K562 (cell line): ENCODE measurements around the gene TESMIN. TPM values are rescaled to one million over a fixed set of nuclear protein-coding genes. Genes with fewer than 3 reads are reported as not detected.

ENCODE experiments used
- ATAC-seq: fragments of 200-7000 bp; cut with Tn5 transposase; 3 replicates; pipeline ENCODE4 v1.9.1; 2020; ENCODE audit warnings: moderate library complexity
- BruUV-seq: library from RNA; stranded (reverse); fragments of 400-500 nt; replicated peaks from 2 replicates; lab custom pipeline; 2021; lab: Mats Ljungman, UMichigan
- CTCF ChIA-PET: fragments of 300-600 bp; formaldehyde crosslinking; extraction: SDS; loops from one replicate; lab custom pipeline; 2021; ENCODE audit warnings: low intra/inter-chr PET ratio; lab: Yijun Ruan, JAX
- POLR2A ChIA-PET: fragments of 300-600, 350-650 bp; sonication (Branson Sonifier 250); formaldehyde crosslinking; extraction: SDS; loops from one replicate; lab custom pipeline; 2021; ENCODE audit warnings: antibody characterized with exemption, inconsistent platforms; lab: Yijun Ruan, JAX
- DNase-seq, 4 experiments: peaks; one replicate each; pipeline versions ENCODE4 v3.0.0 to v3.0.0-alpha.2; 2011 to 2018; ENCODE audit warnings: low spot score in 3 of 4, mixed read lengths in 3 of 4; ENCODE audit errors: extremely low read depth in 1 of 4
- FAIRE-seq: peaks from 2 replicates; lab custom pipeline; 2011; peaks lifted over from hg19 to GRCh38; lab: Jason Lieb, UNC
- H2AFZ ChIP-seq: 2 replicates; pipeline ENCODE4 v1.6.0; 2011; ENCODE audit warnings: low read depth, low read length, control low read depth, inconsistent platforms
- H3K27ac ChIP-seq: fragments of 200-600 bp; 3 replicates; pipeline ENCODE4 v1.8.0; 2011; ENCODE audit warnings: low read depth, mild to moderate bottlenecking, control low read depth, inconsistent platforms, low read length, moderate library complexity, mixed read lengths; ENCODE audit errors: extremely low read depth
- H3K27me3 ChIP-seq, 2 experiments: fragments of 300-600 bp in 1 of 2; 2 replicates in 1 of 2; 3 replicates in 1 of 2; pipeline versions ENCODE4 v1.6.0 to v1.8.0; 2011; ENCODE audit warnings: inconsistent platforms in 2 of 2, low read length in 2 of 2, mild to moderate bottlenecking in 1 of 2, mixed read lengths in 1 of 2, moderate library complexity in 1 of 2; ENCODE audit not compliant: control insufficient read depth in 2 of 2, insufficient read depth in 2 of 2
- H3K36me3 ChIP-seq: fragments of 300-600 bp; 3 replicates; pipeline ENCODE4 v1.8.0; 2011; ENCODE audit warnings: mild to moderate bottlenecking, low read length, inconsistent platforms; ENCODE audit not compliant: control insufficient read depth, insufficient read depth
- H3K4me1 ChIP-seq, 2 experiments: fragments of 200-600 bp in 1 of 2; replicated peaks in 1 of 2; 2 replicates in 1 of 2; 3 replicates in 1 of 2; pipeline versions ENCODE4 v1.5.1 to v1.8.0; 2011; ENCODE audit warnings: inconsistent platforms in 2 of 2, low read length in 2 of 2, mild to moderate bottlenecking in 1 of 2, mixed read lengths in 1 of 2, moderate library complexity in 1 of 2; ENCODE audit not compliant: control insufficient read depth in 2 of 2, insufficient read depth in 2 of 2
- H3K4me2 ChIP-seq: 2 replicates; pipeline ENCODE4 v1.6.1; 2011; ENCODE audit warnings: low read length, control low read depth, inconsistent platforms, mixed read lengths; ENCODE audit not compliant: insufficient read depth
- H3K4me3 ChIP-seq: fragments of 200-600 bp; sonication (generic), shearing (Covaris generic); 2 replicates; pipeline ENCODE4 v1.5.1; 2016; ENCODE audit warnings: control low read depth, inconsistent platforms
- H3K79me2 ChIP-seq: fragments of 200-600 bp; 3 replicates; pipeline ENCODE4 v1.8.0; 2011; ENCODE audit warnings: low read length, inconsistent platforms; ENCODE audit not compliant: control insufficient read depth, insufficient read depth
- H3K9ac ChIP-seq, 2 experiments: 2 replicates each; pipeline versions ENCODE4 v1.6.0 to v1.6.1; 2011; ENCODE audit warnings: low read depth in 2 of 2, low read length in 2 of 2, control low read depth in 1 of 2, inconsistent platforms in 1 of 2, mild to moderate bottlenecking in 1 of 2, mixed read lengths in 1 of 2; ENCODE audit not compliant: insufficient read depth in 1 of 2
- H3K9me1 ChIP-seq: one replicate; pipeline ENCODE4 v1.6.0; 2011; ENCODE audit warnings: inconsistent platforms, mild to moderate bottlenecking, low read length, moderate library complexity; ENCODE audit not compliant: control insufficient read depth, insufficient read depth
- H3K9me3 ChIP-seq: replicated peaks from 2 replicates; pipeline ENCODE4 v1.5.1; 2011; ENCODE audit warnings: low read depth, low read length, inconsistent platforms; ENCODE audit not compliant: control insufficient read depth, insufficient read depth
- H4K20me1 ChIP-seq: replicated peaks from 2 replicates; pipeline ENCODE4 v1.6.1; 2011; ENCODE audit warnings: low read length, inconsistent platforms, mixed read lengths; ENCODE audit not compliant: control insufficient read depth, insufficient read depth
- BRCA1 ChIP-seq, 2 experiments: fragments of 450-650 bp in 1 of 2; sonication (generic) in 1 of 2; formaldehyde crosslinking in 1 of 2; IDR thresholded peaks; 2 replicates each; pipeline versions ENCODE4 v1.5.0 to v1.6.1; 2017 to 2020; ENCODE audit warnings: mild to moderate bottlenecking in 1 of 2, missing genetic modification reagents in 1 of 2
- CEBPB ChIP-seq: fragments of 450-650 bp; IDR thresholded peaks from 2 replicates; pipeline ENCODE4 v1.6.1; 2016; ENCODE audit warnings: missing genetic modification characterization, missing compliant biosample characterization
- CEBPG ChIP-seq, 3 experiments: fragments of 200-800 bp in 1 of 3; sonication (Bioruptor generic) in 1 of 3; sonication (generic) in 1 of 3; formaldehyde crosslinking in 1 of 3; IDR thresholded peaks in 2 of 3; conservative IDR thresholded peaks in 1 of 3; 2 replicates each; pipeline versions ENCODE4 v1.6.1 to v1.8.0; 2016 to 2022; ENCODE audit warnings: missing compliant biosample characterization in 2 of 3, missing genetic modification characterization in 2 of 3, mild to moderate bottlenecking in 1 of 3, missing genetic modification reagents in 1 of 3
- FOXJ2 ChIP-seq: fragments of 200-800 bp; sonication (Bioruptor generic); IDR thresholded peaks from 2 replicates; pipeline ENCODE4 v1.6.1; 2016; ENCODE audit warnings: missing genetic modification characterization, missing compliant biosample characterization
- NR3C1 ChIP-seq: sonication (generic); formaldehyde crosslinking; IDR thresholded peaks from 2 replicates; pipeline ENCODE4 v1.8.1; 2022; ENCODE audit warnings: missing genetic modification reagents
- STAT6 ChIP-seq: sonication (generic); formaldehyde crosslinking; IDR thresholded peaks from 2 replicates; pipeline ENCODE4 v1.8.1; 2023; ENCODE audit warnings: mild to moderate bottlenecking, missing genetic modification reagents
- TCF7 ChIP-seq: sonication (generic); IDR thresholded peaks from 2 replicates; pipeline ENCODE4 v1.6.1; 2016; ENCODE audit warnings: antibody characterized with exemption, borderline replicate concordance
- TFE3 ChIP-seq: fragments of 450-650 bp; formaldehyde crosslinking; IDR thresholded peaks from 2 replicates; pipeline ENCODE4 v1.4.0; 2020; ENCODE audit warnings: mild to moderate bottlenecking, mixed read lengths
- ZNF311 ChIP-seq: fragments of 250-450 bp; sonication (Bioruptor Pico); IDR thresholded peaks from 2 replicates; pipeline ENCODE4 v1.4.0; 2020; ENCODE audit warnings: mild to moderate bottlenecking, moderate library complexity
- ZSCAN29 ChIP-seq: fragments of 450-650 bp; IDR thresholded peaks from 2 replicates; pipeline ENCODE4 v1.6.1; 2017
- WGBS: fragments of 100-300 bp; shearing (Covaris generic); methylation state at CpG from one replicate; pipeline ENCODE4 v1.1.6; 2016; ENCODE audit warnings: low coverage, mixed read lengths; ENCODE audit not compliant: insufficient coverage; ENCODE audit errors: missing lambda C conversion rate; 5-methylcytosine and 5-hydroxymethylcytosine counted together
- in situ Hi-C: fragments of 300-500 bp; cut with MboI; formaldehyde crosslinking; loops from 4 replicates; pipeline ENCODE4 v1.15.0; 2018; ENCODE audit warnings: inconsistent platforms, mixed read lengths
- intact Hi-C: fragments of 100-400 bp; cut with micrococcal nuclease; formaldehyde crosslinking; loops from 2 replicates; pipeline ENCODE4 v1.14.2; 2022
- polyA plus RNA-seq, 8 experiments: library from polyadenylated mRNA; depleted of rRNA in 4 of 8; stranded (reverse) in 5 of 8; unstranded in 3 of 8; fragments of >200 nt; fragmentation: Nextera tagmentation in 2 of 8; fragmentation: Illumina TruSeq in 1 of 8; extraction: Ambion mirVana in 2 of 8; extraction: Trizol in 1 of 8; gene quantifications; 2 replicates each; pipeline versions ENCODE4 v1.2.1 to v1.2.3, GENCODE V29; 2011 to 2014; ENCODE audit warnings: inconsistent platforms in 1 of 8, missing spikeins in 1 of 8
- total RNA-seq, 7 experiments: library from RNA; depleted of rRNA in 6 of 7; stranded (reverse); fragments of >200 nt in 6 of 7; fragmentation: Illumina TruSeq in 2 of 7; extraction: Trizol in 2 of 7; gene quantifications; 2 replicates each; pipeline versions ENCODE4 v1.2.1 to v1.2.3, GENCODE V29; 2011 to 2021; ENCODE audit warnings: low replicate concordance in 1 of 7
- TF ChIP-seq, protein P1 (sequence below): fragments of 150-350 bp; IDR thresholded peaks from 2 replicates; pipeline ENCODE4 v1.6.1; 2014; ENCODE audit warnings: low read depth, mild to moderate bottlenecking, low read length, borderline replicate concordance
- TF ChIP-seq, protein P2 (sequence below): fragments of 450-650 bp; IDR thresholded peaks from 2 replicates; pipeline ENCODE4 v1.6.1; 2016; ENCODE audit warnings: missing biosample characterization, missing genetic modification characterization

Gene TESMIN
- total and polyA plus RNA-seq, 9 of the 15 experiments (the other 6 are each of a cell fraction or from before 2014, with no cell fraction given), result 8.9 to 50.5 (median 15.0) TPM

DNA sequence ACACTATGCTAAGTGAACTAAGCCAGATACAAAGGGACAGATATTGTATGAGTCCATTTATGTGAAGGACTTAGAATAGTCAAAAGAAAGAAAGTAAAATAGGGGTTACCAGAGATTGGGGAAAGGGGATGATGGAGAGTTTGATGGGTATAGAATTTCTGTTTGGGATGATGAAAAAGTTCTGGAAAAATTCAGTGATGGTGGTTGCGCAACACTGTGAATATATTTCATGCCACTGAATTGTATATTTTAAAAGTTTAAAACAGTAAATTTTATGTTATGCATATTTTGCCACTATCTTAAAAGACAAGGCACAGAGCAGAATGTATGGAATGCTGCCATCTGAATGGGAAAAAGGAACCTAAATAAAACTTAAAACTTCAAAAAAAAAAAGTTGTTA, 29.2 kb downstream of the TESMIN start:
- intact Hi-C loops, result no loop called here
- in situ Hi-C loops, result no loop called here
- H3K9me1 ChIP-seq, result no peaks in the 10 kb centered on the region
- H3K27ac ChIP-seq, result no peak overlapping the region
- WGBS, result 93% methylated on average over 1 of the region's 1 CpG
- no peak overlapping the region for H2AFZ ChIP-seq
- no peak for DNase-seq
- no peak overlapping the region for H3K4me2 ChIP-seq
- no peak for ATAC-seq
- no peak overlapping the region for H3K4me3 ChIP-seq
- peaks cover 2 to 13% of the 10 kb centered on the region in 2 experiments; a peak in 2 of 5 replicates for H3K27me3 ChIP-seq
- no peaks in the 10 kb centered on the region for H3K36me3 ChIP-seq
- ChIA-PET CTCF (no interaction called here), POLR2A (no interaction called here)
- no TSS peak for BruUV-seq
- H3K4me1 ChIP-seq, result no peaks in the 10 kb centered on the region
- FAIRE-seq, result no peak
- H4K20me1 ChIP-seq, result no peaks in the 10 kb centered on the region
- H3K9me3 ChIP-seq, result no peaks in the 10 kb centered on the region
- no peaks in the 10 kb centered on the region for H3K79me2 ChIP-seq
- H3K9ac ChIP-seq, result no peak overlapping the region
- no peak for TF ChIP-seq ZNF311 (CRISPR knock-in tag)
- peak; percentile 94 for TF ChIP-seq CEBPB (tag)
- no peak for TF ChIP-seq ZSCAN29
- TF ChIP-seq STAT6 (CRISPR knock-in tag), result no peak
- TF ChIP-seq NR3C1 (CRISPR knock-in tag), result no peak
- peak; percentile 24; the same call in 1 of the 2 replicates for TF ChIP-seq CEBPG (CRISPR knock-in tag; IDR thresholded peaks at IDR 0.05)
- TF ChIP-seq CEBPG (tag; conservative IDR thresholded peaks at IDR 0.05 in 1 of 2, IDR thresholded peaks at IDR 0.05 in 1 of 2), result peak; percentile 63 to 98
- TF ChIP-seq TFE3, result no peak
- TF ChIP-seq BRCA1 (IDR thresholded peaks at IDR 0.05), result no peak
- no peak for TF ChIP-seq BRCA1 (CRISPR knock-in tag; IDR thresholded peaks at IDR 0.05)
- TF ChIP-seq, protein P1, sequence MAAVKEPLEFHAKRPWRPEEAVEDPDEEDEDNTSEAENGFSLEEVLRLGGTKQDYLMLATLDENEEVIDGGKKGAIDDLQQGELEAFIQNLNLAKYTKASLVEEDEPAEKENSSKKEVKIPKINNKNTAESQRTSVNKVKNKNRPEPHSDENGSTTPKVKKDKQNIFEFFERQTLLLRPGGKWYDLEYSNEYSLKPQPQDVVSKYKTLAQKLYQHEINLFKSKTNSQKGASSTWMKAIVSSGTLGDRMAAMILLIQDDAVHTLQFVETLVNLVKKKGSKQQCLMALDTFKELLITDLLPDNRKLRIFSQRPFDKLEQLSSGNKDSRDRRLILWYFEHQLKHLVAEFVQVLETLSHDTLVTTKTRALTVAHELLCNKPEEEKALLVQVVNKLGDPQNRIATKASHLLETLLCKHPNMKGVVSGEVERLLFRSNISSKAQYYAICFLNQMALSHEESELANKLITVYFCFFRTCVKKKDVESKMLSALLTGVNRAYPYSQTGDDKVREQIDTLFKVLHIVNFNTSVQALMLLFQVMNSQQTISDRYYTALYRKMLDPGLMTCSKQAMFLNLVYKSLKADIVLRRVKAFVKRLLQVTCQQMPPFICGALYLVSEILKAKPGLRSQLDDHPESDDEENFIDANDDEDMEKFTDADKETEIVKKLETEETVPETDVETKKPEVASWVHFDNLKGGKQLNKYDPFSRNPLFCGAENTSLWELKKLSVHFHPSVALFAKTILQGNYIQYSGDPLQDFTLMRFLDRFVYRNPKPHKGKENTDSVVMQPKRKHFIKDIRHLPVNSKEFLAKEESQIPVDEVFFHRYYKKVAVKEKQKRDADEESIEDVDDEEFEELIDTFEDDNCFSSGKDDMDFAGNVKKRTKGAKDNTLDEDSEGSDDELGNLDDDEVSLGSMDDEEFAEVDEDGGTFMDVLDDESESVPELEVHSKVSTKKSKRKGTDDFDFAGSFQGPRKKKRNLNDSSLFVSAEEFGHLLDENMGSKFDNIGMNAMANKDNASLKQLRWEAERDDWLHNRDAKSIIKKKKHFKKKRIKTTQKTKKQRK, result no peak
- no peak for TF ChIP-seq TCF7
- TF ChIP-seq FOXJ2 (tag), result no peak
- TF ChIP-seq, protein P2, sequence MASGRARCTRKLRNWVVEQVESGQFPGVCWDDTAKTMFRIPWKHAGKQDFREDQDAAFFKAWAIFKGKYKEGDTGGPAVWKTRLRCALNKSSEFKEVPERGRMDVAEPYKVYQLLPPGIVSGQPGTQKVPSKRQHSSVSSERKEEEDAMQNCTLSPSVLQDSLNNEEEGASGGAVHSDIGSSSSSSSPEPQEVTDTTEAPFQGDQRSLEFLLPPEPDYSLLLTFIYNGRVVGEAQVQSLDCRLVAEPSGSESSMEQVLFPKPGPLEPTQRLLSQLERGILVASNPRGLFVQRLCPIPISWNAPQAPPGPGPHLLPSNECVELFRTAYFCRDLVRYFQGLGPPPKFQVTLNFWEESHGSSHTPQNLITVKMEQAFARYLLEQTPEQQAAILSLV, result peak; percentile 49; the same call in 1 of the 2 replicates
